Measurements from ENCODE around the gene MSLN. TPM values are rescaled to one million over a fixed set of nuclear protein-coding genes. Genes with fewer than 3 reads are reported as not detected.

The MSLN gene
- total RNA-seq, 4 donors from 2014 or later, result 0.39 TPM; not detected in 3

DNA sequence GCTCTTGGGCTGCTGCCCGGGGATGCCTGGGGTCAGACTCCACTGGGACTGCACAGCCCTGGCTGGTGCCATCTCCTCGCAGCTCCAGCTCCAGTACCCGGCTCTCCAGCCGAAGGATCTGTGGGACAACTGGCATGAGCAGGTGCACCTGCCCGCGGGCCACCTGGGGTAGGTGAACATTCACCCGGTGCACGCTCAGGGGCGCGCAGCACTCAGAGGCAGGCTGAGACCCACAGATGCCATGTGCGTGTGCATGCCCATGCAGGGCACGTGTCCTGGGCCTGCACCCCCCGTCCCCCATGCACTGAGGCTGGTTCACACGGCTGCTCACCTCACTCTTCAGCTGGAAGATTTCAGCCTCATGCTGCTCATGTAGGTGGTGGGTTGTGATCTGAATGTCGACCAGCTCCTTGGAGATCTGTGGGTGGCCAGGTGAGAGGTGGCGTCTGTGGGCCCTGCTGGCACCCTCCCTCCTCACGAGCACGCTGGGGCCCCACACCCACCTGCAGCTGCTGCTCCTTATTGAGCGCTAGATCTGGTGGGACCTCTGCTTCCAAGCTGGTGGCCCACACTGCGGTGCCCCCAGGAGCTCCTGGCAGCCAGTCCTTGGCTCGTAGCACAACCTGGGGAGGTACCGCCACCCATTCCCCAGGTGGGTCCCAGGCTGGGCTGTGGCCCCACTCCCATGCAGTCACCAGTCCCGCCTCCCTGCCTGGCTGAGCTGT is 34.9 kb upstream of the MSLN start:
- H3K27ac ChIP-seq (replicated peaks in 1 of 4), result no peak overlapping the region
- no peak for DNase-seq (ENCODE audit: extremely low spot score)
- H3K4me3 ChIP-seq, result no peak overlapping the region
- H3K4me1 ChIP-seq, result peaks cover 33 to 52% (median 46%) of the 10 kb centered on the region in 4 donors
- 78% methylated on average over 8 of the region's 23 CpGs for WGBS
- TF ChIP-seq EP300 (IDR thresholded peaks at IDR 0.05), result no peak
- no peak for TF ChIP-seq POLR2AphosphoS5 (IDR thresholded peaks at IDR 0.05)
- TF ChIP-seq POLR2A (IDR thresholded peaks at IDR 0.05; ENCODE audit: low read depth), result no peak
- TF ChIP-seq, protein P1, sequence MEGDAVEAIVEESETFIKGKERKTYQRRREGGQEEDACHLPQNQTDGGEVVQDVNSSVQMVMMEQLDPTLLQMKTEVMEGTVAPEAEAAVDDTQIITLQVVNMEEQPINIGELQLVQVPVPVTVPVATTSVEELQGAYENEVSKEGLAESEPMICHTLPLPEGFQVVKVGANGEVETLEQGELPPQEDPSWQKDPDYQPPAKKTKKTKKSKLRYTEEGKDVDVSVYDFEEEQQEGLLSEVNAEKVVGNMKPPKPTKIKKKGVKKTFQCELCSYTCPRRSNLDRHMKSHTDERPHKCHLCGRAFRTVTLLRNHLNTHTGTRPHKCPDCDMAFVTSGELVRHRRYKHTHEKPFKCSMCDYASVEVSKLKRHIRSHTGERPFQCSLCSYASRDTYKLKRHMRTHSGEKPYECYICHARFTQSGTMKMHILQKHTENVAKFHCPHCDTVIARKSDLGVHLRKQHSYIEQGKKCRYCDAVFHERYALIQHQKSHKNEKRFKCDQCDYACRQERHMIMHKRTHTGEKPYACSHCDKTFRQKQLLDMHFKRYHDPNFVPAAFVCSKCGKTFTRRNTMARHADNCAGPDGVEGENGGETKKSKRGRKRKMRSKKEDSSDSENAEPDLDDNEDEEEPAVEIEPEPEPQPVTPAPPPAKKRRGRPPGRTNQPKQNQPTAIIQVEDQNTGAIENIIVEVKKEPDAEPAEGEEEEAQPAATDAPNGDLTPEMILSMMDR (IDR thresholded peaks at IDR 0.05), result no peak
- H3K36me3 ChIP-seq, result peaks cover 0 to 16% (median 9%) of the 10 kb centered on the region in 4 donors
- intact Hi-C loops (cut with DNase I), result no loop called here
- H3K9me3 ChIP-seq, result no peaks in the 10 kb centered on the region
- peaks cover 0 to 53% (median 24%) of the 10 kb centered on the region in 4 donors for H3K27me3 ChIP-seq

DNA sequence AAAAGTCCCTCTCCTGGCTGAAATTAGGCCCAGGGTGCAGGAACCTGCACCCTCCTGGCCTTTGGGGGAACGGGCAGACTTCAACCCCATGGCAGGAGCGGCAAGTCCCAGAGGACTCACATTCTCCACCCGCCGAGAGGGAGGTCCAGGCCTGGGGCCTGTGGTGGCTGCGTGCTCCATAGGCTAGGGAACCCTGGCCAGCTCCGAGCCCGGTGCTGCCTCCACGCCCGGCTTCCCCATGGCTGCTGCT is 34.4 kb upstream of the MSLN start:
- peaks cover 2 to 21% (median 13%) of the 10 kb centered on the region in 4 donors for H3K36me3 ChIP-seq
- no peak for TF ChIP-seq POLR2A (IDR thresholded peaks at IDR 0.05; ENCODE audit: low read depth)
- no peak for TF ChIP-seq POLR2AphosphoS5 (IDR thresholded peaks at IDR 0.05)
- TF ChIP-seq EP300 (IDR thresholded peaks at IDR 0.05), result no peak
- TF ChIP-seq, protein P1 (IDR thresholded peaks at IDR 0.05), result no peak
- no peaks in the 10 kb centered on the region for H3K9me3 ChIP-seq
- peak overlapping the region in 2 of 4 donors; percentile 56 to 61 for H3K4me3 ChIP-seq
- intact Hi-C loops (cut with DNase I), result no loop called here
- peaks cover 32 to 50% (median 45%) of the 10 kb centered on the region in 4 donors for H3K4me1 ChIP-seq
- no peak for DNase-seq (ENCODE audit: extremely low spot score)
- WGBS, result no CpG with 5 or more reads among the region's 9 CpGs
- H3K27ac ChIP-seq (replicated peaks in 1 of 4), result no peak overlapping the region
- H3K27me3 ChIP-seq, result peaks cover 0 to 53% (median 24%) of the 10 kb centered on the region in 4 donors

GRCh38 chr16:726438-727290 is 33.9 kb upstream of the MSLN start, which contains the start of the genes CCDC78 and HAGHL:
TSS of gene CCDC78 (minus strand) at chr16:726443. CDS start at chr16:726367, 76 bp downstream.
TSS of gene HAGHL (plus strand) at chr16:727106. CDS start at chr16:727510, 404 bp downstream.
- H3K36me3 ChIP-seq, result peaks cover 8 to 26% (median 18%) of the 10 kb centered on the region in 4 donors
- TF ChIP-seq, protein P1 (IDR thresholded peaks at IDR 0.05), result no peak
- no peak for TF ChIP-seq EP300 (IDR thresholded peaks at IDR 0.05)
- TF ChIP-seq POLR2A (IDR thresholded peaks at IDR 0.05; ENCODE audit: low read depth), result no peak
- no peak for TF ChIP-seq POLR2AphosphoS5 (IDR thresholded peaks at IDR 0.05)
- H3K4me1 ChIP-seq, result peaks cover 29 to 45% (median 40%) of the 10 kb centered on the region in 4 donors
- WGBS, result no CpG with 5 or more reads among the region's 88 CpGs
- H3K27me3 ChIP-seq, result peaks cover 0 to 53% (median 24%) of the 10 kb centered on the region in 4 donors
- no peak for DNase-seq (ENCODE audit: extremely low spot score)
- no peak within 1 kb of the TSS for H3K27ac ChIP-seq (replicated peaks in 1 of 4)
- peak within 1 kb of the TSS; percentile 56 to 66 (median 58) for H3K4me3 ChIP-seq
- H3K9me3 ChIP-seq, result no peaks in the 10 kb centered on the region
- intact Hi-C loops (cut with DNase I), result no loop called here

GRCh38 chr16:727291-727977 is 33.1 kb upstream of the MSLN start:
- DNase-seq (ENCODE audit: extremely low spot score), result no peak
- Histone ChIP-seq H3K9me3 (no peaks in the 10 kb centered on the region), H3K36me3 (peaks cover 12 to 34% (median 24%) of the 10 kb centered on the region in 4 donors), H3K27me3 (peaks cover 0 to 53% (median 24%) of the 10 kb centered on the region in 4 donors), H3K4me1 (peaks cover 26 to 38% (median 33%) of the 10 kb centered on the region in 4 donors), H3K4me3 (peak overlapping the region; percentile 56 to 66 (median 58)), H3K27ac (replicated peaks in 1 of 4) (no peak overlapping the region)
- WGBS, result 0% methylated on average over 12 of the region's 61 CpGs
- peak; percentile 22 for TF ChIP-seq POLR2A (IDR thresholded peaks at IDR 0.05; ENCODE audit: low read depth)
- TF ChIP-seq, protein P1 (IDR thresholded peaks at IDR 0.05), result no peak
- intact Hi-C loops (cut with DNase I), result no loop called here

Data from esophagus muscularis mucosa (tissue), 4 donors.